ENCODE results near the gene LYL1.

Gene LYL1

GRCh38 chr19:13052447-13053175 is 50.0 kb downstream of the LYL1 start:
- peaks cover 25% of the 10 kb centered on the region for H3K27me3 Mint-ChIP-seq
- H3K4me1 Mint-ChIP-seq = peaks cover 14% of the 10 kb centered on the region
- ATAC-seq (no peak), DNase-seq (no peak)
- H3K9me3 Mint-ChIP-seq = no peaks in the 10 kb centered on the region
- H3K27ac Mint-ChIP-seq = no peak overlapping the region
- no peak overlapping the region for H3K4me3 Mint-ChIP-seq

GRCh38 chr19:13051557-13052165 is 51.0 kb downstream of the LYL1 start:
- Mint-ChIP-seq H3K9me3 (no peaks in the 10 kb centered on the region), H3K27me3 (peaks cover 25% of the 10 kb centered on the region), H3K4me1 (peaks cover 14% of the 10 kb centered on the region), H3K27ac (peak overlapping the region in 1 of 2 donors; percentile 52), H3K4me3 (peak overlapping the region; percentile 54 to 72)
- peak; percentile 39 for ATAC-seq
- DNase-seq = no peak

- H3K27ac Mint-ChIP-seq = no peak overlapping the region
- H3K9me3 Mint-ChIP-seq = no peaks in the 10 kb centered on the region
- ATAC-seq = no peak
- DNase-seq = no peak
- no peak overlapping the region for H3K4me3 Mint-ChIP-seq
- peaks cover 25% of the 10 kb centered on the region for H3K27me3 Mint-ChIP-seq
- H3K4me1 Mint-ChIP-seq = peaks cover 18% of the 10 kb centered on the region
These were observed 52.4 kb downstream of the LYL1 start for GRCh38 chr19:13050274-13050673.
